Smooth muscle cell (in vitro differentiated cells): ENCODE measurements around the gene ZNF574. TPM values are rescaled to one million over a fixed set of nuclear protein-coding genes. Genes with fewer than 3 reads are reported as not detected.

Experiments used
- DNase-seq: peaks from one replicate; lab custom pipeline; 2025; ENCODE audit not compliant: unreplicated experiment; lab: John Stamatoyannopoulos, UW
- H2AFZ ChIP-seq: fragments of 200-600 bp; sonication (generic); 2 replicates; pipeline ENCODE4 v1.6.0; 2016; ENCODE audit warnings: antibody characterized with exemption, low read depth, mild to moderate bottlenecking
- H3F3A ChIP-seq: fragments of 200-600 bp; sonication (generic); 2 replicates; pipeline ENCODE4 v1.6.0; 2017; ENCODE audit warnings: antibody characterized with exemption, low read depth
- H3K27ac ChIP-seq: fragments of 200-600 bp; sonication (generic); 2 replicates; pipeline ENCODE4 v1.5.1; 2016; ENCODE audit warnings: low read depth, mild to moderate bottlenecking
- H3K27me3 ChIP-seq: fragments of 200-600 bp; sonication (generic); 2 replicates; pipeline ENCODE4 v1.6.1; 2016; ENCODE audit warnings: low read depth, mild to moderate bottlenecking
- H3K36me3 ChIP-seq: fragments of 200-600 bp; sonication (generic); 2 replicates; pipeline ENCODE4 v1.5.1; 2016; ENCODE audit warnings: low read depth
- H3K4me1 ChIP-seq: fragments of 200-600 bp; sonication (generic); 2 replicates; pipeline ENCODE4 v1.5.1; 2016; ENCODE audit warnings: low read depth
- H3K4me2 ChIP-seq: fragments of 200-600 bp; sonication (generic); 2 replicates; pipeline ENCODE4 v1.6.0; 2016; ENCODE audit warnings: mild to moderate bottlenecking
- H3K4me3 ChIP-seq: fragments of 200-600 bp; sonication (generic); 2 replicates; pipeline ENCODE4 v1.5.1; 2016; ENCODE audit warnings: mild to moderate bottlenecking
- H3K79me2 ChIP-seq: fragments of 200-600 bp; sonication (generic); 2 replicates; pipeline ENCODE4 v1.6.0; 2016; ENCODE audit warnings: low read depth, mild to moderate bottlenecking
- H3K9ac ChIP-seq: fragments of 200-600 bp; sonication (generic); 2 replicates; pipeline ENCODE4 v1.6.0; 2016; ENCODE audit warnings: low read depth
- H3K9me3 ChIP-seq: fragments of 200-600 bp; sonication (generic); replicated peaks from 2 replicates; pipeline ENCODE4 v1.5.1; 2016; ENCODE audit warnings: low read depth
- H4K20me1 ChIP-seq: fragments of 200-600 bp; sonication (generic); 2 replicates; pipeline ENCODE4 v1.6.0; 2016; ENCODE audit warnings: low read depth
- CTCF ChIP-seq: fragments of 200-600 bp; sonication (generic); IDR thresholded peaks from 2 replicates; pipeline ENCODE4 v1.5.1; 2017; ENCODE audit warnings: borderline replicate concordance, mild to moderate bottlenecking, antibody characterized with exemption; ENCODE audit not compliant: insufficient read depth, poor library complexity, severe bottlenecking
- WGBS: methylation state at CpG from one replicate; pipeline ENCODE4 v1.1.7; 2016; ENCODE audit warnings: low lambda C conversion rate; 5-methylcytosine and 5-hydroxymethylcytosine counted together
- polyA plus RNA-seq: library from polyadenylated mRNA; unstranded; fragments of >200 nt; fragmentation: Nextera tagmentation; extraction: Ambion mirVana; gene quantifications from 2 replicates; pipeline ENCODE4 v1.2.1, GENCODE V29; 2016
- total RNA-seq: library from RNA; depleted of rRNA; stranded (reverse); fragments of >200 nt; gene quantifications from 2 replicates; pipeline ENCODE4 v1.2.3, GENCODE V29; 2014

The ZNF574 gene
- total and polyA plus RNA-seq, 2 experiments from 2014 or later, result 8.9 to 20.5 TPM

- H3K4me2 ChIP-seq, result peak overlapping the region; percentile 85
- 43% methylated on average over 3 of the region's 3 CpGs for WGBS
- peaks cover 41% of the 10 kb centered on the region for H4K20me1 ChIP-seq
- TF ChIP-seq CTCF, result no peak
- peak overlapping the region; percentile 96 for H2AFZ ChIP-seq
- H3F3A ChIP-seq, result no peaks in the 10 kb centered on the region
- H3K4me1 ChIP-seq, result peaks cover 16% of the 10 kb centered on the region
- peak overlapping the region; percentile 55 for H3K4me3 ChIP-seq
- no peaks in the 10 kb centered on the region for H3K36me3 ChIP-seq
- H3K79me2 ChIP-seq, result peaks cover 23% of the 10 kb centered on the region
- H3K27me3 ChIP-seq, result peaks cover 4% of the 10 kb centered on the region
- no peak for DNase-seq
- peak overlapping the region; percentile 95 for H3K27ac ChIP-seq
- H3K9ac ChIP-seq, result peak overlapping the region; percentile 96
- H3K9me3 ChIP-seq, result no peaks in the 10 kb centered on the region
Observed at GRCh38 chr19:42075364-42075615, 676 bp upstream of the ZNF574 start.

GRCh38 chr19:42076380-42076944 lies 496 bp downstream of the ZNF574 start:
- Histone ChIP-seq H3K4me3 (peak overlapping the region; percentile 62), H3K9ac (peak overlapping the region; percentile 72), H3K79me2 (peaks cover 26% of the 10 kb centered on the region), H3F3A (no peaks in the 10 kb centered on the region), H3K4me1 (peaks cover 16% of the 10 kb centered on the region), H2AFZ (no peak overlapping the region), H3K27me3 (no peaks in the 10 kb centered on the region), H4K20me1 (peaks cover 51% of the 10 kb centered on the region), H3K4me2 (peak overlapping the region; percentile 87), H3K27ac (peak overlapping the region; percentile 37), H3K9me3 (no peaks in the 10 kb centered on the region), H3K36me3 (no peaks in the 10 kb centered on the region)
- no peak for TF ChIP-seq CTCF
- WGBS, result 1% methylated on average over 12 of the region's 33 CpGs
- no peak for DNase-seq

- 94% methylated on average over 1 of the region's 1 CpG for WGBS
- Histone ChIP-seq H3K4me3 (no peak overlapping the region), H3K79me2 (peaks cover 37% of the 10 kb centered on the region), H3F3A (no peaks in the 10 kb centered on the region), H3K27me3 (no peaks in the 10 kb centered on the region), H3K36me3 (no peaks in the 10 kb centered on the region), H3K9me3 (no peaks in the 10 kb centered on the region), H3K4me1 (peaks cover 16% of the 10 kb centered on the region), H3K4me2 (peak overlapping the region; percentile 87), H3K27ac (no peak overlapping the region), H2AFZ (no peak overlapping the region), H4K20me1 (peaks cover 56% of the 10 kb centered on the region), H3K9ac (no peak overlapping the region)
- no peak for DNase-seq
- TF ChIP-seq CTCF, result no peak
Observed at GRCh38 chr19:42078058-42078457, 2.1 kb downstream of the ZNF574 start.

GRCh38 chr19:42078538-42079275 lies 2.7 kb downstream of the ZNF574 start:
- Histone ChIP-seq H3K36me3 (no peaks in the 10 kb centered on the region), H3F3A (no peaks in the 10 kb centered on the region), H3K27ac (no peak overlapping the region), H3K4me3 (no peak overlapping the region), H3K4me2 (no peak overlapping the region), H3K27me3 (no peaks in the 10 kb centered on the region), H3K9ac (no peak overlapping the region), H3K4me1 (peaks cover 16% of the 10 kb centered on the region), H3K79me2 (peaks cover 42% of the 10 kb centered on the region), H3K9me3 (no peaks in the 10 kb centered on the region), H2AFZ (no peak overlapping the region), H4K20me1 (peaks cover 56% of the 10 kb centered on the region)
- DNase-seq, result no peak
- TF ChIP-seq CTCF, result no peak
- 89% methylated on average over 15 of the region's 15 CpGs for WGBS
